Measurements from ENCODE around the gene TMEM254. TPM values are rescaled to one million over a fixed set of nuclear protein-coding genes. Genes with fewer than 3 reads are reported as not detected.
"Not testable (repeated sequence)": the region's sequence is repeated elsewhere in the genome, so short reads cannot be mapped to it uniquely, and the experiment has no call there.

TMEM254 gene
- total RNA-seq, 1 donor from 2014 or later: 14.3 TPM

GRCh38 chr10:80133687-80134086 lies 55.2 kb downstream of the TMEM254 start:
- Histone ChIP-seq H3K4me2 (ENCODE audit: low read length) (peak overlapping the region; percentile 99), H3K4me1 (ENCODE audit: insufficient read depth, low read length) (peaks cover 12% of the 10 kb centered on the region)
- H3K36me3 ChIP-seq (ENCODE audit: insufficient read depth, low read length); H3K9me3 Mint-ChIP-seq (ENCODE audit: unreplicated experiment); H3K27me3 ChIP-seq (ENCODE audit: insufficient read depth, low read length); FAIRE-seq; H2AFZ ChIP-seq (ENCODE audit: low read depth, low read length); H3K27ac ChIP-seq (ENCODE audit: low read depth, low read length); H3K4me3 Mint-ChIP-seq (ENCODE audit: unreplicated experiment); H3K9ac ChIP-seq (ENCODE audit: low read length); H3K4me3 ChIP-seq (ENCODE audit: insufficient read depth, low read depth, low read length); DNase-seq (ENCODE audit: low read depth); H4K20me1 ChIP-seq (ENCODE audit: insufficient read depth, low read length); H3K79me2 ChIP-seq (ENCODE audit: insufficient read depth, low read length); H3K9me3 ChIP-seq (ENCODE audit: insufficient read depth, low read depth, low read length); H3K36me3 Mint-ChIP-seq (ENCODE audit: low read depth, unreplicated experiment); H3K4me1 Mint-ChIP-seq (ENCODE audit: low read depth, unreplicated experiment); H3K27ac Mint-ChIP-seq (ENCODE audit: unreplicated experiment): not testable (repeated sequence)
- peaks cover 15% of the 10 kb centered on the region for H3K27me3 Mint-ChIP-seq (ENCODE audit: low read depth, unreplicated experiment)

- Histone ChIP-seq H3K27me3 (ENCODE audit: insufficient read depth, low read length) (no peaks in the 10 kb centered on the region), H3K36me3 (ENCODE audit: insufficient read depth, low read length) (no peaks in the 10 kb centered on the region), H3K79me2 (ENCODE audit: insufficient read depth, low read length) (no peaks in the 10 kb centered on the region), H2AFZ (ENCODE audit: low read depth, low read length) (peak overlapping the region; percentile 8), H3K4me2 (ENCODE audit: low read length) (peak overlapping the region; percentile 25), H3K9ac (ENCODE audit: low read length) (no peak overlapping the region), H3K4me1 (ENCODE audit: insufficient read depth, low read length) (peaks cover 12% of the 10 kb centered on the region), H3K27ac (ENCODE audit: low read depth, low read length) (no peak overlapping the region), H4K20me1 (ENCODE audit: insufficient read depth, low read length) (no peaks in the 10 kb centered on the region), H3K4me3 (ENCODE audit: insufficient read depth, low read depth, low read length) (no peak overlapping the region), H3K9me3 (ENCODE audit: insufficient read depth, low read depth, low read length) (no peaks in the 10 kb centered on the region)
- DNase-seq (ENCODE audit: low read depth): peak; percentile 45
- FAIRE-seq: no peak
- Mint-ChIP-seq H3K36me3 (ENCODE audit: low read depth, unreplicated experiment) (peaks cover 3% of the 10 kb centered on the region), H3K4me1 (ENCODE audit: low read depth, unreplicated experiment) (peaks cover 7% of the 10 kb centered on the region), H3K4me3 (ENCODE audit: unreplicated experiment) (no peak overlapping the region), H3K27ac (ENCODE audit: unreplicated experiment) (no peak overlapping the region), H3K27me3 (ENCODE audit: low read depth, unreplicated experiment) (peaks cover 29% of the 10 kb centered on the region), H3K9me3 (ENCODE audit: unreplicated experiment) (no peaks in the 10 kb centered on the region)
- no peak for TF ChIP-seq CTCF (IDR thresholded peaks at IDR 0.05; ENCODE audit: insufficient read depth, low read depth, low read length)
- TF ChIP-seq EZH2 (IDR thresholded peaks at IDR 0.05; ENCODE audit: insufficient read depth, low read length): no peak
These were observed 57.7 kb downstream of the TMEM254 start for GRCh38 chr10:80136134-80136571.

- H3K4me3 Mint-ChIP-seq (ENCODE audit: unreplicated experiment): no peak overlapping the region
- FAIRE-seq (no peak), DNase-seq (ENCODE audit: low read depth) (no peak)
- Histone ChIP-seq H3K79me2 (ENCODE audit: insufficient read depth, low read length) (no peaks in the 10 kb centered on the region), H2AFZ (ENCODE audit: low read depth, low read length) (no peak overlapping the region), H3K4me3 (ENCODE audit: insufficient read depth, low read depth, low read length) (no peak overlapping the region), H3K36me3 (ENCODE audit: insufficient read depth, low read length) (no peaks in the 10 kb centered on the region), H3K4me2 (ENCODE audit: low read length) (no peak overlapping the region), H3K4me1 (ENCODE audit: insufficient read depth, low read length) (peaks cover 12% of the 10 kb centered on the region), H3K27me3 (ENCODE audit: insufficient read depth, low read length) (no peaks in the 10 kb centered on the region), H3K9ac (ENCODE audit: low read length) (no peak overlapping the region), H4K20me1 (ENCODE audit: insufficient read depth, low read length) (no peaks in the 10 kb centered on the region), H3K9me3 (ENCODE audit: insufficient read depth, low read depth, low read length) (no peaks in the 10 kb centered on the region), H3K27ac (ENCODE audit: low read depth, low read length) (no peak overlapping the region)
- H3K9me3 Mint-ChIP-seq (ENCODE audit: unreplicated experiment): no peaks in the 10 kb centered on the region
- no peak overlapping the region for H3K27ac Mint-ChIP-seq (ENCODE audit: unreplicated experiment)
- H3K4me1 Mint-ChIP-seq (ENCODE audit: low read depth, unreplicated experiment): peaks cover 4% of the 10 kb centered on the region
- peaks cover 32% of the 10 kb centered on the region for H3K27me3 Mint-ChIP-seq (ENCODE audit: low read depth, unreplicated experiment)
- peaks cover 3% of the 10 kb centered on the region for H3K36me3 Mint-ChIP-seq (ENCODE audit: low read depth, unreplicated experiment)
- TF ChIP-seq EZH2 (IDR thresholded peaks at IDR 0.05; ENCODE audit: insufficient read depth, low read length) (no peak), CTCF (IDR thresholded peaks at IDR 0.05; ENCODE audit: insufficient read depth, low read depth, low read length) (no peak)
These were observed 58.8 kb downstream of the TMEM254 start for GRCh38 chr10:80137031-80137862.

Data from astrocyte (in vitro differentiated cells and primary cell).